Measurements from ENCODE around the gene RAD51B. TPM values are rescaled to one million over a fixed set of nuclear protein-coding genes. Genes with fewer than 3 reads are reported as not detected.

Gene RAD51B
- total and polyA plus RNA-seq, 4 donors, result 2.5 to 95.0 (median 9.6) TPM

GRCh38 chr14:68451696-68452373, 632.3 kb downstream of the RAD51B start:
- H3K4me1 ChIP-seq (ENCODE audit: control insufficient read depth in 5 of 5, insufficient read depth in 5 of 5, low read length in 5 of 5), result peaks cover 0 to 21% (median 0%) of the 10 kb centered on the region in 5 donors
- DNase-seq, result peak in 2 of 3 donors; percentile 52 to 69
- TF ChIP-seq CTCF (IDR thresholded peaks at IDR 0.05; ENCODE audit: control extremely low read depth, extremely low read depth), result no peak
- ATAC-seq (ENCODE audit: insufficient read depth, low FRiP score), result no peak
- 62 to 87% methylated on average over 4 of the region's 4 CpGs for WGBS, 2 donors
- no peaks in the 10 kb centered on the region for H3K27me3 ChIP-seq (ENCODE audit: control insufficient read depth in 3 of 3, insufficient read depth in 3 of 3, low read length in 2 of 3)
- H3K27ac ChIP-seq (ENCODE audit: low read depth in 1 of 2, low read length in 1 of 2), result no peak overlapping the region
- H3K36me3 ChIP-seq (ENCODE audit: control insufficient read depth in 4 of 4, insufficient read depth in 4 of 4, low read length in 4 of 4), result no peaks in the 10 kb centered on the region
- H3K4me3 ChIP-seq, result no peak overlapping the region
- H3K9me3 ChIP-seq (ENCODE audit: control insufficient read depth in 4 of 4, insufficient read depth in 3 of 4, low read length in 3 of 4), result peaks cover 0 to 6% (median 0%) of the 10 kb centered on the region in 4 donors
- no peak overlapping the region for H3K9ac ChIP-seq (ENCODE audit: insufficient read depth in 1 of 2, low read length in 2 of 2)

GRCh38 chr14:68458253-68458652, 638.7 kb downstream of the RAD51B start:
- H3K36me3 ChIP-seq (ENCODE audit: control insufficient read depth in 4 of 4, insufficient read depth in 4 of 4, low read length in 4 of 4), result no peaks in the 10 kb centered on the region
- H3K9me3 ChIP-seq (ENCODE audit: control insufficient read depth in 4 of 4, insufficient read depth in 3 of 4, low read length in 3 of 4), result peaks cover 0 to 6% (median 0%) of the 10 kb centered on the region in 4 donors
- no peak overlapping the region for H3K9ac ChIP-seq (ENCODE audit: insufficient read depth in 1 of 2, low read length in 2 of 2)
- H3K27ac ChIP-seq (ENCODE audit: low read depth in 1 of 2, low read length in 1 of 2), result no peak overlapping the region
- no peaks in the 10 kb centered on the region for H3K27me3 ChIP-seq (ENCODE audit: control insufficient read depth in 3 of 3, insufficient read depth in 3 of 3, low read length in 2 of 3)
- TF ChIP-seq CTCF (IDR thresholded peaks at IDR 0.05; ENCODE audit: control extremely low read depth, extremely low read depth), result no peak
- no peak overlapping the region for H3K4me3 ChIP-seq
- 0 to 56% methylated on average over 1 of the region's 1 CpG for whole genome bisulfite sequencing, 2 donors
- H3K4me1 ChIP-seq (ENCODE audit: control insufficient read depth in 5 of 5, insufficient read depth in 5 of 5, low read length in 5 of 5), result peaks cover 0 to 25% (median 17%) of the 10 kb centered on the region in 5 donors
- no peak for ATAC-seq (ENCODE audit: insufficient read depth, low FRiP score)
- DNase-seq, result no peak

GRCh38 chr14:68458840-68459469, 639.4 kb downstream of the RAD51B start:
- peak; percentile 68 for ATAC-seq (ENCODE audit: insufficient read depth, low FRiP score)
- peaks cover 0 to 25% (median 17%) of the 10 kb centered on the region in 5 donors for H3K4me1 ChIP-seq (ENCODE audit: control insufficient read depth in 5 of 5, insufficient read depth in 5 of 5, low read length in 5 of 5)
- peaks cover 0 to 6% (median 0%) of the 10 kb centered on the region in 4 donors for H3K9me3 ChIP-seq (ENCODE audit: control insufficient read depth in 4 of 4, insufficient read depth in 3 of 4, low read length in 3 of 4)
- no peak for TF ChIP-seq CTCF (IDR thresholded peaks at IDR 0.05; ENCODE audit: control extremely low read depth, extremely low read depth)
- H3K27me3 ChIP-seq (ENCODE audit: control insufficient read depth in 3 of 3, insufficient read depth in 3 of 3, low read length in 2 of 3), result no peaks in the 10 kb centered on the region
- H3K27ac ChIP-seq (ENCODE audit: low read depth in 1 of 2, low read length in 1 of 2), result peak overlapping the region in 1 of 2 donors; percentile 61
- 36 to 69% methylated on average over 5 of the region's 5 CpGs for WGBS, 2 donors
- no peaks in the 10 kb centered on the region for H3K36me3 ChIP-seq (ENCODE audit: control insufficient read depth in 4 of 4, insufficient read depth in 4 of 4, low read length in 4 of 4)
- DNase-seq, result peak; percentile 81 to 90 (median 84)
- peak overlapping the region; percentile 6 to 31 for H3K9ac ChIP-seq (ENCODE audit: insufficient read depth in 1 of 2, low read length in 2 of 2)
- H3K4me3 ChIP-seq, result no peak overlapping the region
